Measurements from ENCODE around the gene IL22RA1. TPM values are rescaled to one million over a fixed set of nuclear protein-coding genes. Genes with fewer than 3 reads are reported as not detected.

Gene IL22RA1
- total RNA-seq, 6 experiments from 2014 or later: not detected

- H3K36me3 Mint-ChIP-seq (ENCODE audit: low read depth): no peaks in the 10 kb centered on the region
- no peak overlapping the region for H3K27ac Mint-ChIP-seq
- no peak for TF ChIP-seq CTCF (IDR thresholded peaks at IDR 0.05)
- H3K9me3 Mint-ChIP-seq: no peaks in the 10 kb centered on the region
- H3K4me3 Mint-ChIP-seq: no peak overlapping the region
- H3K27me3 Mint-ChIP-seq (ENCODE audit: insufficient read depth): peaks cover 25% of the 10 kb centered on the region
- H3K4me1 Mint-ChIP-seq (ENCODE audit: low read depth): peaks cover 7% of the 10 kb centered on the region; the same call in 1 of the 2 replicates
- no peak for DNase-seq
Observed at GRCh38 chr1:24071941-24072340, 71.0 kb downstream of the IL22RA1 start.

- Mint-ChIP-seq H3K9me3 (no peaks in the 10 kb centered on the region), H3K27ac (no peak overlapping the region), H3K27me3 (ENCODE audit: insufficient read depth) (peaks cover 26% of the 10 kb centered on the region), H3K4me1 (ENCODE audit: low read depth) (peaks cover 7% of the 10 kb centered on the region; the same call in 1 of the 2 replicates), H3K4me3 (no peak overlapping the region), H3K36me3 (ENCODE audit: low read depth) (no peaks in the 10 kb centered on the region)
- peak; percentile 74 for DNase-seq
- TF ChIP-seq CTCF (IDR thresholded peaks at IDR 0.05): peak; percentile 96
Observed at GRCh38 chr1:24070821-24071393, 72.0 kb downstream of the IL22RA1 start.

GRCh38 chr1:24069817-24070216 lies 73.1 kb downstream of the IL22RA1 start:
- no peak overlapping the region for H3K27ac Mint-ChIP-seq
- H3K36me3 Mint-ChIP-seq (ENCODE audit: low read depth): no peaks in the 10 kb centered on the region
- no peak for TF ChIP-seq CTCF (IDR thresholded peaks at IDR 0.05)
- no peak overlapping the region for H3K4me3 Mint-ChIP-seq
- no peak for DNase-seq
- peaks cover 7% of the 10 kb centered on the region; the same call in 1 of the 2 replicates for H3K4me1 Mint-ChIP-seq (ENCODE audit: low read depth)
- H3K9me3 Mint-ChIP-seq: no peaks in the 10 kb centered on the region
- peaks cover 28% of the 10 kb centered on the region for H3K27me3 Mint-ChIP-seq (ENCODE audit: insufficient read depth)

Other genes with a start within 250 kb of the IL22RA1 start
- gene CNR2, start 229.8 kb downstream of the IL22RA1 start, total RNA-seq (2021; fragmentation: NEBNext Ultra II Directional; extraction: Animal tissue kit (Norgen Biotek cat#: 25700)): not detected
- gene PNRC2, start 183.3 kb downstream of the IL22RA1 start, total RNA-seq (2021; fragmentation: NEBNext Ultra II Directional; extraction: Animal tissue kit (Norgen Biotek cat#: 25700)): 10 to 100 TPM; 59.5 to 76.4 (median 64.0) TPM
- 100 to 1,000 TPM in 1 of 6 experiments, 10 to 100 TPM in 5; 84.5 to 100 (median 94.8) TPM for gene SRSF10, start 162.8 kb downstream of the IL22RA1 start, total RNA-seq (2021; fragmentation: NEBNext Ultra II Directional; extraction: Animal tissue kit (Norgen Biotek cat#: 25700))
- under 1 TPM in 3 of 6 experiments, not detected in 3; 0.03 to 0.05 (median 0.05) TPM for gene MYOM3, start 31.0 kb downstream of the IL22RA1 start, total RNA-seq (2021; fragmentation: NEBNext Ultra II Directional; extraction: Animal tissue kit (Norgen Biotek cat#: 25700))
- not detected for gene IFNLR1, start 44.1 kb upstream of the IL22RA1 start, total RNA-seq (2021; fragmentation: NEBNext Ultra II Directional; extraction: Animal tissue kit (Norgen Biotek cat#: 25700))
- gene GRHL3, start 176.2 kb upstream of the IL22RA1 start, total RNA-seq (2021; fragmentation: NEBNext Ultra II Directional; extraction: Animal tissue kit (Norgen Biotek cat#: 25700)): not detected

Measured in HFFc6 (cell line).